GM21381 (cell line): ENCODE measurements around the gene RBM25.
"Not testable (repeated sequence)": the region's sequence is repeated elsewhere in the genome, so short reads cannot be mapped to it uniquely, and the experiment has no call there.

Experiments used
- ATAC-seq: cut with Tn5 transposase; IDR thresholded peaks from one replicate; pipeline ENCODE4 v1.9.1; 2021; ENCODE audit warnings: mild to moderate bottlenecking, moderate library complexity; ENCODE audit not compliant: unreplicated experiment

RBM25 gene

GRCh38 chr14:73058224-73058921 is at the start of gene RBM25:
RBM25 (plus strand) TSS chr14:73058534; CDS start chr14:73071642, 13,108 bp downstream.
- peak; percentile 90 for ATAC-seq

- ATAC-seq = not testable (repeated sequence)
Observed at GRCh38 chr14:73011189-73011588, 47.1 kb upstream of the RBM25 start.

GRCh38 chr14:73014105-73014504 is 44.2 kb upstream of the RBM25 start:
- ATAC-seq = peak; percentile 75

- ATAC-seq = not testable (repeated sequence)
Observed at GRCh38 chr14:73015552-73015951, 42.8 kb upstream of the RBM25 start.

- not testable (repeated sequence) for ATAC-seq
Observed at GRCh38 chr14:73016011-73016410, 42.3 kb upstream of the RBM25 start.

GRCh38 chr14:73022051-73022450 is 36.3 kb upstream of the RBM25 start:
- ATAC-seq = no peak

GRCh38 chr14:73025544-73025943 is 32.8 kb upstream of the RBM25 start:
- ATAC-seq = no peak

- no peak for ATAC-seq
Observed at GRCh38 chr14:73026243-73026844, 32.0 kb upstream of the RBM25 start.

- ATAC-seq = peak; percentile 96
Observed at GRCh38 chr14:73026845-73027542, 31.3 kb upstream of the RBM25 start, which contains the start of gene ZFYVE1. ZFYVE1 (minus strand) TSS chr14:73027106; CDS start chr14:73024508, 2,598 bp downstream.

- no peak for ATAC-seq
Observed at GRCh38 chr14:73027546-73027945, 30.8 kb upstream of the RBM25 start.

GRCh38 chr14:73027984-73028383 is 30.4 kb upstream of the RBM25 start:
- no peak for ATAC-seq

- not testable (repeated sequence) for ATAC-seq
Observed at GRCh38 chr14:73036706-73037450, 21.5 kb upstream of the RBM25 start.

GRCh38 chr14:73047808-73048207 is 10.5 kb upstream of the RBM25 start:
- ATAC-seq = no peak

GRCh38 chr14:73049428-73049827 is 8.9 kb upstream of the RBM25 start:
- ATAC-seq = no peak

- ATAC-seq = no peak
Observed at GRCh38 chr14:73055251-73055650, 3.1 kb upstream of the RBM25 start.

GRCh38 chr14:73057944-73058223 is 450 bp upstream of the RBM25 start:
- ATAC-seq = no peak

GRCh38 chr14:73058922-73059673 is 764 bp downstream of the RBM25 start:
- ATAC-seq = no peak

- no peak for ATAC-seq
Observed at GRCh38 chr14:73069585-73069984, 11.3 kb downstream of the RBM25 start.

GRCh38 chr14:73091044-73091443 is 32.7 kb downstream of the RBM25 start:
- no peak for ATAC-seq

GRCh38 chr14:73097421-73097820 is 39.1 kb downstream of the RBM25 start:
- ATAC-seq = no peak

- ATAC-seq = no peak
Observed at GRCh38 chr14:73100334-73100733, 42.0 kb downstream of the RBM25 start.
